GM18526 (cell line): Measurements from ENCODE around the gene RNF144A.

Experiments
- POLR2A ChIP-seq: IDR thresholded peaks from 3 replicates; pipeline ENCODE4 v1.6.1; 2011; ENCODE audit not compliant: insufficient read length; ENCODE audit errors: extremely low read depth

RNF144A gene

GRCh38 chr2:7020059-7020458 lies 102.8 kb downstream of the RNF144A start:
- TF ChIP-seq POLR2A = no peak

- no peak for TF ChIP-seq POLR2A
Observed at GRCh38 chr2:7020468-7020867, 103.3 kb downstream of the RNF144A start.

- TF ChIP-seq POLR2A = no peak
Observed at GRCh38 chr2:7020939-7021470, 103.8 kb downstream of the RNF144A start.

GRCh38 chr2:7022492-7023385 lies 105.5 kb downstream of the RNF144A start:
- no peak for TF ChIP-seq POLR2A

GRCh38 chr2:7023542-7023941 lies 106.3 kb downstream of the RNF144A start:
- no peak for TF ChIP-seq POLR2A

GRCh38 chr2:7024261-7024660 lies 107.0 kb downstream of the RNF144A start:
- no peak for TF ChIP-seq POLR2A

GRCh38 chr2:7025082-7025481 lies 107.9 kb downstream of the RNF144A start:
- TF ChIP-seq POLR2A = no peak

GRCh38 chr2:7026742-7027141 lies 109.5 kb downstream of the RNF144A start:
- TF ChIP-seq POLR2A = no peak

- TF ChIP-seq POLR2A = no peak
Observed at GRCh38 chr2:7027411-7027810, 110.2 kb downstream of the RNF144A start.

- no peak for TF ChIP-seq POLR2A
Observed at GRCh38 chr2:7027956-7028655, 110.9 kb downstream of the RNF144A start.

GRCh38 chr2:7028846-7029245 lies 111.6 kb downstream of the RNF144A start:
- no peak for TF ChIP-seq POLR2A

GRCh38 chr2:7029291-7030059 lies 112.3 kb downstream of the RNF144A start:
- no peak for TF ChIP-seq POLR2A

GRCh38 chr2:7030810-7031209 lies 113.6 kb downstream of the RNF144A start:
- no peak for TF ChIP-seq POLR2A

GRCh38 chr2:7031547-7032245 lies 114.5 kb downstream of the RNF144A start:
- no peak for TF ChIP-seq POLR2A

GRCh38 chr2:7032371-7032770 lies 115.2 kb downstream of the RNF144A start:
- TF ChIP-seq POLR2A = no peak
